Measurements from ENCODE around the gene KDM4D. TPM values are rescaled to one million over a fixed set of nuclear protein-coding genes. Genes with fewer than 3 reads are reported as not detected.

Gene KDM4D
- total RNA-seq, 2 experiments from 2014 or later: 1.7 to 2.1 TPM

GRCh38 chr11:95045812-95046211, 72.3 kb downstream of the KDM4D start:
- Mint-ChIP-seq H3K27ac (no peak overlapping the region), H3K36me3 (ENCODE audit: low read depth) (no peaks in the 10 kb centered on the region), H3K9me3 (no peaks in the 10 kb centered on the region), H3K27me3 (ENCODE audit: low read depth) (peaks cover 18% of the 10 kb centered on the region), H3K4me3 (no peak overlapping the region), H3K4me1 (ENCODE audit: low read depth) (no peaks in the 10 kb centered on the region)
- CTCF ChIA-PET: no interaction called here
- intact Hi-C loops (cut with micrococcal nuclease): no loop called here
- no peak for DNase-seq

Other genes starting within 250 kb of the KDM4D start
- 1 to 10 TPM in 1 of 2 experiments, under 1 TPM in 1; 0.43 to 1.0 TPM for gene AMOTL1, start 205.4 kb upstream of the KDM4D start, total RNA-seq
- 10 to 100 TPM; 70.6 to 72.3 TPM for gene CWC15, start 153 bp upstream of the KDM4D start, total RNA-seq
- gene KDM4E, start 51.5 kb downstream of the KDM4D start, total RNA-seq: not detected
- gene KDM4F, start 75.7 kb downstream of the KDM4D start, total RNA-seq: not detected
- 10 to 100 TPM; 20.5 to 22.9 TPM for gene SRSF8, start 93.2 kb downstream of the KDM4D start, total RNA-seq
- 10 to 100 TPM; 14.5 to 15.2 TPM for gene ENDOD1, start 116.1 kb downstream of the KDM4D start, total RNA-seq